Esophagus muscularis mucosa (tissue), 4 donors: ENCODE results near the gene AMACR.

Source experiments
- CTCF ChIP-seq, 3 experiments: fragments of 200-600 bp in 2 of 3; fragments of 450-650 bp in 1 of 3; sonication (generic) in 2 of 3; IDR thresholded peaks; one replicate each; pipeline ENCODE4 v1.5.1; 2017 to 2019; ENCODE audit warnings: antibody characterized with exemption in 3 of 3, mild to moderate bottlenecking in 2 of 3, moderate library complexity in 1 of 3
- EP300 ChIP-seq: sonication (generic); formaldehyde crosslinking; IDR thresholded peaks from one replicate; pipeline ENCODE4 v1.6.1; 2017; ENCODE audit warnings: antibody characterized with exemption
- POLR2A ChIP-seq: fragments of 450-650 bp; IDR thresholded peaks from one replicate; pipeline ENCODE4 v1.6.1; 2017; ENCODE audit warnings: antibody characterized with exemption, moderate library complexity, mild to moderate bottlenecking, low read depth

- TF ChIP-seq CTCF (IDR thresholded peaks at IDR 0.05) (no peak), POLR2A (no peak), EP300 (no peak)
Measured at GRCh38 chr5:33964132-33964700, 43.6 kb downstream of the AMACR start.
